HG03095 (cell line): ENCODE measurements around the gene ZNF493.

Source experiments
- ATAC-seq: cut with Tn5 transposase; IDR thresholded peaks from one replicate; pipeline ENCODE4 v1.9.1; 2021; ENCODE audit warnings: moderate library complexity; ENCODE audit not compliant: unreplicated experiment

The ZNF493 gene

DNA sequence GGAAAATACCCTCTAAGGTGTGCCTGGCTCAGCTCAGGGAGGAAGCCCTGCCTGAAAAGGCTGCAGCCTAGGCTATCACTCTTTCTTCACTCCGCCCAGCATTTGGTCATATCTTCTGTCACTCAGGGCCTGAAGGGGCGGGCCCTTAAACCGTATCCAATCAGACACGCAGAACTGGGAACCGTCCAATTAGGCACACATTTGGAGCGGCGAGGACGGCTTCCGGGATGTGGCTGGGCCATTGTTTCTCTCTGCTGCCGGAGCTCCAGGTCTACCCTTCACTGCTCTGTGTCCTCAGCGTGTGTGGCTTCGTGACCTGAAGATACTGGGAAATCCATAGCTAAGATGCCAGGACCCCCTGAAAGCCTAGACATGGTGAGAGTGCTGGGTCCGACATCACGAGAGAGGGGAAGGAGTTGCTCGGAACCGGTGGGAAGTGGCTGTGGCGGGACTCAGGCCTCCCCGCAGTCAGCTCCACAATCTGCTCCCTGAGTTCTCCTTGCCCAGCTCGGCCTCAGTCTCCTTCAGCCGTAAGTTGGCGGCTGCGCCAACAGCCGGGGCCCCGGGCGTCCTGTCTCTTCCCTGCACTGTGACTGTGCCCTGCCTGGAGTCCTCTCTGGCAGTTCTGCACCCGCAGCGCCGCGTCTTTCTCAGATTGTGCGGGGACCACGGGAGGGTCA is at the start of gene ZNF493:
Gene ZNF493 (plus strand): TSS at position 241 of the 680 bp plus-strand sequence. CDS start 105 bp downstream, at position 346.
- peak; percentile 99 for ATAC-seq

DNA sequence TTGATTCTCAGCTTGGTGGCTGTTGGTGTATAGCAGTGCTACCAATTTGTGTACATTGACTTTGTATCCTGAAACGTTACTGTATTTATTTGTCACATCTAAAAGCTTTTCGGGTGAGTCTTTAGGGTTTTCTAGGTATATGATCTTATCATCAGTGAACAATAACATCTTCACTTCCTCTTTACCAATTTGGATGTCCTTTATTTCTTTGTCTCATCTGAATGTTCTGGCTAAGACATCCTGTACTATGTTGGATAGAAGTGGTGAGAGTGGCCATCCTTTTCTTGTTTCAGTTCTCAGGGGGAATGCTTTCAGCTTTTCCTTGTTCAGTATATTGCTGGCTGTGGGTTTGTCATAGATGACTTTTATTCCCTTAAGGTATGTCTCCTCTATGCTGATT is 44.1 kb upstream of the ZNF493 start:
- no peak for ATAC-seq

DNA sequence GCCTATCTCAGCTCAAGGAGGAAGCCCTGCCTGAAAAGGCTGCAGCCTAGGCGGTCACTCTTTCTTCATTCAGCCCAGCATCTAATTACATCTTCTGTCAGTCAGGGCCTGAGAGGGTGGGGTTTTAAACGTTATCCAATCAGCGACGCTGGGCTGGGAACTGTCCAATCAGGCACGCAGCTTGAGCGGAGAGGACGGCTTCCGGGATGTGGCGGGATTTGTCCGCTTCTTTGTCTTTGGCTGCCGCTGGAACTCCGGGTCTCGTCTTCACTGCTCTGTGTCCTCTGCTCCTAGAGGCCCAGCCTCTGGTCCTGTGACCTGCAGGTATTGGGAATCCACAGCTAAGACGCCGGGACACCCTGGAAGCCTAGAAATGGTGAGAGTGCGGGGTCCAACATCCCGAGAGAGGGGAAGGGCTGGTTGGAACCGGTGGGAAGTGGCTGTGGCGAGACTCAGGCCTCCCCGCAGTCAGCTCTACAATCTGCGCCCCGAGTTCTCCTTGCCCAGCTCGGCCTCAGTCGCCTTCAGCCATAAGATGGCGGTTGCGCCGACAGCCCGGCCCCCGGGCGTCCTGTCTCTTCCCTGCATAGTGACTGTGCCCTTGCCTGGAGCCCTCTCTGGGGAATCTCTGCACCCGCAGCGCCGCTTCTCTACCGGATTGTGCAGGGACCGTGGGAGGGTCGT is 38.0 kb upstream of the ZNF493 start, which contains the start of gene ZNF738:
Gene ZNF738 (plus strand): TSS at position 233 of the 684 bp plus-strand sequence. CDS start 141 bp downstream, at position 374.
- ATAC-seq, result peak; percentile 92

DNA sequence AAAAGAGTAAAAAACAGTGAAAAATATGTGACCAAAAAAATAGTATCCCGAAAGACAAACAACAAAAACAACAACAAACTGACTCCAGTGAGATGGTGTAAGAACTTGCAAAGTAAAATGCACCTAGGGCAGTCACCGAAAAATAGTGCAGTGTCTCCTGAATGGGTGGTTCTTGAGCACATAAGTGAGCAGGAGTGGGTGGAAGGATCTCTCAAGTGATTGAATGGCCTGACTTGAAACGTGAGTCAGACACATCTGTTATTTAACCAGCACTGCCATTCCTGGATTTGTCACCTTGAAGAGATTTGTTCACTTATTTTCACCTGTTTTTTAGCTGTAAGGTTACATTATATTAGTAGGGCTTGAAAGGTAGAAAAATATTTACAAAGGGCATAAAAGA is 34.6 kb upstream of the ZNF493 start:
- no peak for ATAC-seq

DNA sequence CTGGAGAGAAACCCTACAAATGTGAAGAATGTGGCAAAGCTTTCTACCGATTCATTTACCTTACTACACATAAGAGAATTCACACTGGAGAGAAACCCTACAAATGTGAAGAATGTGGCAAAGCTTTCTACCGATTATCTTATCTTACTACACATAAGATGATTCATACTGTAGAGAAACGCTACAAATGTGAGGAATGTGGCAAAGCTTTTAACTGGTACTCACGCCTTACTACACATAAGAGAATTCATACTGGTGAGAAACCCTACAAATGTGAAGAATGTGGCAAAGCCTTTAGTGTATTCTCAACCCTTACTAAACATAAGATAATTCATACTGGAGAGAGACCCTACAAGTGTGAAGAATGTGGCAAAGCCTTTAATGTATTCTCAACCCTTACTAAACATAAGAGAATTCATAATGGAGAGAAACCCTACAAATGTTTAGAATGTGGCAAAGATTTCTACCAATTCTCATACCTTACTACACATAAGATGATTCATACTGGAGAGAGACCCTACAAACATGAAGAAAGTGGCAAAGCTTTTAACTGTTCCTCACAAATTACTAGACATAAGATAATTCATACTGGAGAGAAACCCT is 12.9 kb upstream of the ZNF493 start:
- ATAC-seq, result no peak

DNA sequence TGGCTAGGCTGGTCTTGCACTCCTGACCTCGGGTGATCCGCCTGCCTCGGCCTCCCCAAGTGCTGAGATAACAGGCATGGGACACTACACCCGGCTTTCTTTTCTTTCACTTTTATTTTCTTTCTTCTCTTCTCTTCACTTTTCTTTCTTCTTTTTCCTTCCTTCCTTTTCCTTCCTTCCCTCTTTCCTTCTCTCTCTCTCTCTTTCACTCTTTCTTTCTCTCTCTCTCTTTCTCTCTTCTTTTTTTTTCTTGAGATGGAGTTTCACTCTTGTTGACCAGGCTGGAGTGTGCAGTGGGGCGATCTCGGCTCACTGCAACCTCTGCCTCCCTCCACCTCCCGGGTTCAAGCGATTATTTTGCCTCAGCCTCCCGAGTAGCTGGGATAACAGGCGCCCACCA is 812 bp upstream of the ZNF493 start:
- ATAC-seq, result no peak

DNA sequence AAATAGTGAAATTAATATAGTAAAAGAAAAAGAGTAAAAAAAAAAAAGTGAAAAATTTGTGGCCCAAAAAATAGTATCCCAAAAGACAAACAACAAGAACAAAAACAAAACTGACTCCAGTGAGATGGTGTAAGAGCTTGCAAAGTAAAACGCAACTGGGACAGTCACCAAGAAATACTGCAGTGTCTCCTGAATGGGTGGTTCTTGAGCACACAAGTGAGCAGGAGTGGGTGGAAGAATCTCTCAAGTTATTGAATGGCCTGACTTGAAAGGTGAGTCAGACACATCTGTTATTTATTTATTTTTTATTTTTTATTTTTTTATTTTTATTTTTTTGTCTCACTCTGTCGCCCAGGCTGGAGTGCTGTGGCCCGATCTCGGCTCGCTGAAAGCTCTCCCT is 1.9 kb downstream of the ZNF493 start:
- ATAC-seq, result no peak

DNA sequence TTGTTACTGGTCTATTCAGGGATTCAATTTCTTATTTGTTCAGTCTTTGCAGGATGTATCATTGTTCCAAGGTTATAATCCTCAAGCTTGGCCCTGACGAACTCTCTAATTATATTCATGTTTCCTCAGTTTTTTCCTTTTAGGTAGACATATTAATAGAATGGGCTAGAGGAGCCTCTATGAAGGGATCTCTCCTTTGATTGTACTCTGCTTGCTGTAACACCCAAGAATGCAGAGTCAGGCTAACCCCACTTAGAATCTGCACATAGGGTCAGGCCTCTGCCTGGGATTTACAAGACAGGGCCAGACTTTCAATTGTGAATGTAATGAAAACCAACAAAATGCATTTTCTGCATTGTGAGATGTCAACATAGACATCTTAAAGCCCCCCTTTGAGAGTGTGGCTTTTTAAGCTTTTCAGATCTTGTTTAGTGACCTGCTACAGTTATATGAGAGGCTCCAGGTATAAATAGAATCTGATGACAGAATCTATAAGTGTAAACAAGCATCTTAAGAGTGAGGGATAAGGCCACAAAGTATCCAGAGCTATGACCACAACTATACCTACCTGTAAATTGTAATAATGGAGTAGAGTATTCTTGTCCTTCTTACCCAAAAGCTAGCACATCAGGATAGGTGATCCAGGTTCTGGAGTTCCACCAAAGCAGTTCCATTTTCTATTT is 5.5 kb downstream of the ZNF493 start:
- ATAC-seq, result no peak

DNA sequence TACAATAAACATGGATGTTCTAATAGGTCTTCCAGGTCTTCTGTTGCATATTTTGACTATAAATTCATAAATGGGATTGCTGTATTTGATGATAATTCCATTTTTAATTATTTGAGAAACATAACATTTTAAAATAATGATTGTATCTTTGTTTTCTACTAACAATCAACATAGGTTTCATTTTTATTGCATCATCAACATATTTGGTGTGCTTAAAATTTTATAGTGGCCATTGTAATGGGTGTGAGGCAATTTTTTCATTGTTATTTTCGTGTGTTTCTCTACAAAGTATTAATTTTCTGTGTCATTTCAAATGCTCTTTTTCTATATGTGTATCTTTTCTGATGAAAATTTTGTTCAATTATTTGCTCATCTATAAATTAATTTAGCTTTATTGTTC is 13.2 kb downstream of the ZNF493 start:
- ATAC-seq, result no peak

DNA sequence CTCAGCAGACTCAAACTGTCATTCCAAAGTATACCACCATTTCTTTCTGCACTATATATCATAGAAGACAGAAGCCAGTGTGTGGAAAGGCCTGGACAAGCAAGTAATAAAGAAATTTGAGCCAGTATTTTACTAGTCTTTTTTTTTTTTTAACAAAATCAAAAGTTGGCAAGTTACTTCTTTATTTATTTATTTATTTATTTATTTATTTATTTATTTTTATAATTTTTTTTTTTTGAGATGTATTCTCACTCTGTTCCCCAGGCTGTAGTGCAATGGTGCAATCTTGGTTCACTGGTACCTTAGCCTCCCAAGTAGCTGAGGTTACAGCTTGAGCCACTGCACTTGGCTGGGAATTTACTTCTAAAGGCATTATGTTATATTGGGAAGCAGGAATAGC is 25.3 kb downstream of the ZNF493 start:
- ATAC-seq, result no peak

DNA sequence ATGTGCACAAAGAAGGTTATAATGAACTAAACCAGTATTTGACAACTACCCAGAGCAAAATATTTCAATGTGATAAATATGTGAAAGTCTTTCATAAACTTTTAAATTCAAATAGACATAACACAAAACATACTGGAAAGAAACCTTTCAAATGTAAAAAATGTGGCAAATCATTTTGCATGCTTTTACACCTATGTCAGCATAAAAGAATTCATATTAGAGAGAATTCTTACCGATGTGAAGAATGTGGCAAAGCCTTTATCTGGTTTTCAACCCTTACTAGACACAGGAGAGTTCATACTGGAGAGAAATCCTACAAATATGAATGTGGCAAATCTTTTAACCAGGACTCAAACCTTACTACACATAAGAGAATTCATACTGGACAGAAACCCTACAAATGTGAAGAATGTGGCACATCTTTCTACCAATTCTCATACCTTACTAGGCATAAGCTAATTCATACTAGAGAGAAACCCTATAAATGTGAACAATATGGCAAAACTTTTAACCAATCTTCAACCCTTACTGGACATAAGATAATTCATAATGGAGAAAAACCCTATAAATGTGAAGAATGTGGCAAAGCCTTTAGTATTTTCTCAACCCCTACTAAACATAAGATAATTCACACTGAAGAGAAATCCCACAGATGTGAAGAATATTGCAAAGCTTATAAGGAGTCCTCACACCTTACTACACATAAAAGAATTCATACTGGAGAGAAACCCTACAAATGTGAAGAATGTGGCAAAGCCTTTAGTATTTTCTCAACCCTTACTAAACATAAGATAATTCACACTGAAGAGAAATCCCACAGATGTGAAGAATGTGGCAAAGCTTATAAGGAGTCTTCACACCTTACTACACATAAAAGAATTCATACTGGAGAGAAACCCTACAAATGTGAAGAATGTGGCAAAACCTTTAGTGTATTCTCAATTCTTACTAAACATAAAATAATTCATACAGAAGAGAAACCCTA is 26.4 kb downstream of the ZNF493 start:
- ATAC-seq, result no peak

DNA sequence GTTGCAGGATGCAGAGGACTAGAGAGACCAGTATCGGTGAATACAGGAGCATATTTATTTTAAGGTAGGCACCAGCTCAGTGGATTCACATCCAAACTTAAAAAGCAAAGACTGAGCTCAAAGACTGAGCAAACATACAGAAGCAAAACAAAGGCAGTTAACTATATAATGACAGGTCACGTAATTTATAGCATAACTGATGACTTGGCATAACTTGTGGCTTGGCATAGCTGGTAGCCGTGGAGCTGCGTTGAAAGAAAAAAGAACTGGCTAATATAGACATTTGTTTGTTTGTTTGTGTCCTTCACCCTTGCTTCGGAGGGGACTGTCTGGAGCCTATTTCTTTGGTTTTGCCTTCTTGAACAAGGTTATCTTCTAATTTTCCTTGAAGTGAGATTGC is 33.7 kb downstream of the ZNF493 start:
- no peak for ATAC-seq

DNA sequence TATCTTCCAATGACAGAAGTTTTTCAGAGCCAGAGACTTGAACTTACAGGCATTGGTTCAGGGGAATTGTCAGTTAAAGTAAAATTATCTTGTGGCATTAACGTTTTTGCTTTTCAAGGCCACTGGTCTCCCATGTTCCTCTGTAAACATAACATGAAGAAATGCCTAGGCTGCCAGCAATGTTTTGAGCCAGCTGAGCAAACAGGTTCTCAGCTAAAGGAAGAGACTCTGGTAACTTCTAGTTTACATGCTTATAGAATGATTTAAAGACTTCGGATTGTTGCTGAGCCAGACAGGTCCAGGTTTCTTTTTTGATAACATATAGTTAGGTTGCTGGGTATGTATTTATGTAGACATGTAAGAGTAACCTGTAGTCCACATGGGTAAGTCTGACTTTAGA is 35.7 kb downstream of the ZNF493 start:
- no peak for ATAC-seq

DNA sequence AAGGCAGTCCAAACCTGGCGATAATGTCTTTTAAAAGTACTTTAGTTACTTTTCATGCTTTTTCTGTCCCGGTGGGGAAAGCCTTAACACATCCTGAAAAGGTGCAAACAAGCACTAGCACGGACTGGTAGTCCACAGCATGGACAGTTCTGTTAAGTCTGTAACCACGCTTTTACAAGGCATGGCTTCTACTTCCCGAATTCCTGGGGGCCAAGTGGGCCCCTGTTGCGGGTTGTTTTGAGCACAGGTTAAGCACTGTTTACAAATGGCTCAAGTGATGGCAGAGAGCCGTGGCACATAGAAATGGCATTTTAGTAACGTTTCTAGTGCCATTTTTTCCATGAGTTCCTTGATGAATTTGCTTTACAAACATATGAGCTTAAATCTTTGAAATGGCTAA is 37.6 kb downstream of the ZNF493 start:
- ATAC-seq, result no peak

DNA sequence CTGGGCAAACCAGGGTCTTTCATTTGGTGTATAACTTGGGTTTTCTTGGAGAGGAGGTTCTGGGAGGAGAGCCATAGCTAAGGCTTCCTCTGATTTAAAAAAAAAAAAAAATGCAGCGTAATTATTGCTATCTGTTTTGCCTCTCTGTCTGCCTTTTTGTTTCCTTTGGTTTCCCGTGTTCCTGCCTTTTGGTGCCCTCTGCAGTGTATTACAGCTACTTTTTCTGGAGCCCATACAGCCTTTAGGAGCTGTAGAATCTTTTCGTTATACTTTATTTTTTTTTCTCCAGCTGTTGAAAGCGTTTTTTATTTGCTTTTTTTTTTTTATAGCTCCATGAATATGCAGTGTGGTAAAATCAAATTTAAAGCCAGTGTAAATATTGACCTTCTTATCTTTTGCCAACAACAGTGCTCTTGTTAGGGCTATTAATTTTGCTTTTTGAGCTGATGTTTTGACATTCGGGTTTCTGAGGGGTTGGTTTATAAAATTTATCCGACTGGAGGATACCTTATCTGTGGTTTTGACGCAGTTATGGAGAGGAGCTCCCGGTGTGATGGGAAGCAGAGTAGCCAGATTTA is 38.1 kb downstream of the ZNF493 start:
- ATAC-seq, result no peak

DNA sequence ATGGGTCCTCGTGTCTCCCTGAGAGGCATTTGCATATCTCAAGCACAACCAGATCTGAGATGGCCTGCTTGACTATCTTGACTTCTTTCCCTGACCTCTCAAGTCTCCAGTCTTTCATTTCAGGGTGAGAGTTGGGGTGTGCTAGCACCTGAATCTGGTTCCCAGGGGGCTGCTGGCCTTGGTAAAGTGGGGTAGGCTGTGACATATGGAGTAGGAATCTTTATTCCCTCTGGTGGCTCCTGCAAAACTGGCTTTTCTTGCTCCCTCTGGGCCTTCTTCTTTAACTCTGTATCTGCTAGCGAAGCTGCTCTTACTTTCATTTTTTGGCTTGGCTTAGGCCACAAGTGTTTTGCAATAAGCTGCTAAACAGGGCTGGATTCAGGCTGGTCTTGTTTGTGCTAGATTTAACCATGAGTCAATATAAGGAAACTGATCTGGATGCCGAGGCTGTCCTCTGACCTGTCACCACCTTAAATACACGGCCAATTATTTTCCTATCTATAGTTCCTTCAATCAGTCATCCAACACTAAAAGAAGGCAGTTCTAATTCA is 42.3 kb downstream of the ZNF493 start:
- ATAC-seq, result no peak

DNA sequence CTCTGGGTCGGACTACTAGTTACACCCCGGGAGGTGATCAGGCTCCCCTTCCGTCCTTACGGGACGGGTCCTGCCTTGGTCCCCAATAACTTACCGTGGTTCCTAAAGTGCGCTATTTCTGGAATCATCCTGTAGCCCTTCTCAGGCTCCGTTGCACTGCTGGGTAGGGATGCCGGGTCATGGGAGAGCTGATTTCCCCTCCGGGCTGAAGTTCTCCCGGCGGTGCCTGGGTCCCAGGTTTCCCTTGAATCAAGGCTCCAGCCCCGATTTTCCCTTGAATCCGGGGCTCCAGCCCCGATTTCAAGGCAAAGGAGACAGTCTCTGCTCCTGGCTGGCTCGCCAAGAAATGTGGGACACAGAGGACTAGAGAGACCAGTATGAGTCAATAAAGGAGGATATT is 43.4 kb downstream of the ZNF493 start:
- ATAC-seq, result no peak

DNA sequence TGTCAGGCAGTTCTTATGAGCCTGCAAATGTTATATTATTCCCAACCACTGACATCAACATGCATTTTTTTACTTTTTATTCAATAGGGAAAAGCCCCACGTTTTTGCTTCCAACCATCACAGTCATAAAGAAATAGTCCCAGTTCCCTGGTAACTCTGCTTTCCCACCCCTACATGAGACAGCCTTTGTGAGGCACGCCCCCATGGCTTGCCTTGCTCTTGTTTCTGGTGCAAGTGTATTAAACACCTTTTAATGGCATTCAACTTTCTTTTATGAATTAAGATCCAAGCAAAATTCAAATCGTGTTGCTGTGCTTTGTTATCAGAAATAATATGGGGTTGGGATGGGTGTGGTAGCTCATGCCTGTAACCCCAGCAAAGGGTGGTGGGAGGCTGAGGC is 54.3 kb downstream of the ZNF493 start:
- ATAC-seq, result no peak

DNA sequence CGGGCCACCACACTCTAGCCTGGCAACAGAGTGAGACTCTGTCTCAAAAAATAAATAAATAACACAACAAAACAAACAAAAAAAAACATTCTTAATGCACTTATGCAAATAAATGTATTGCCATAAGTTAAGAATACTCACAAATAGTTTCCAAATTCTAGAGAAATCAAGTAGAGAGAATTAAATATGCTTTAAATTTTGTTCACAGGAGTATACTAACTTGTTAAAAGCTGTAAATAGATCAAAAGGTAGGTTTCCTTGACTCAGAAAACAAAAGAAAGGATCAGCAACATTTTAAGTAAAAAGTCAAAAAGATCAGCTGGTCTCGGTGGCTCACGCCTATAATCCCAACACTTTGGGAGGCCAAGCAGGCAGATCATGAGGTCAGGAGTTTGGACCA is 58.0 kb downstream of the ZNF493 start:
- ATAC-seq, result no peak

DNA sequence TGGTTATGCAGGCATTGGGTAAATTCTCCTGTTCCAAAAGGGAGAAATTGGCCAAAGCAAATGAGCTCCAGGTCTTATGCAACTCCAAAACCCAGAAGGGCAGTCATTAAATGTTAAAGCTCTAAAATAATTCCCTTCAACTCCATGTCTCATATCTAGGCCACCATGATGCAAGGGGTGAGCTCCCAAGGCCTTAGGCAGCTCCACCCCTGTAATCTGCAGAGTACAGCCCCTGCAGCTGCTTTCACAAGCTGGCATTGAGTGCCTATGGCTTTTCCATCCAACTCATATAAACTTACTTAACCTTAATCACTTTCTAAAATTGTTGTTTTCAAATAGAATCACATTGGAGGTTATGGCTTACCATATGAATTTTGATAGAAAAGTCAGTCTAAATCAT is 63.8 kb downstream of the ZNF493 start:
- ATAC-seq, result no peak
